HTERT RPE-1 (cell line): ENCODE measurements around the gene DBN1.
"Not testable (repeated sequence)": the region's sequence is repeated elsewhere in the genome, so short reads cannot be mapped to it uniquely, and the experiment has no call there.

Source experiments
- in situ Hi-C: fragments of 300-500 bp; cut with MboI; formaldehyde crosslinking; loops from 4 replicates; pipeline ENCODE4 v1.14.3; 2020; ENCODE audit warnings: low sequenced_read_pairs

Gene DBN1

DNA sequence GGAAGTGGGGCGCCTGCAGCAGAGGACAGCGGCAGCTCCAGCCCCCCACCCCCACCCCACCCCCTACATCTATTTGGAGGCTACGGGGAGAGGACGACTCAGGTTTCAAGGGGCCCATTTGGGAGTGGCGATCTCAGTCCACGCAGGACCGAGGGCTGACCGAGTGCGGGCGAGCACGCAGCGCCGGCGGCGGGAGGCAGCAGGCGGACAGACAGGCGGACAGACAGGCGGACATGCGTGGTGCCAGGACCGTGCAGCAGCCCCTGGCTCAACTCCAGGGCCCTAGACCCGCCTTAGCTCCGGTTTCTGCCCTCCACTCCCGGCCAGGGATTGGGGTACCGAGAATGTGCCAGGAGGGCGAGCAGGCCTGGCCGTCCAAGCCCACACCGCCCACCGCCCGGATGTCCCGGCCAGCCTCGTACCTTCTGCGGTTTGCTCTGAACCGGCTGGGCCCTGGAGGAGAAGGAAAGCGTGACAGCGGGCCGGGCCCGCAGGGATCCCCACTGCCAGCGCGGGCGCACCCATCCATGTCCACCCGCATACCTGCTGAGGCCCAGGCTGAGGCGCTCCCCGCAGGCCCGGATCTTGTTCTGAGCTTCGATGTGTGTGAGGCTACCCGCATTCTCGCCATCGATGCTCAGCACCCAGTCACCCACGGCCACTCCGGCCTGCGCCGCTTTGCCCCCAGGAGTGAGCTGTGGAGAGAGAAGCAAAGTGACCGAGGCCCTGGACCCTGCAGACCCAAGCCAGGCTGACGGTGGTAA is 18.7 kb upstream of the DBN1 start:
- in situ Hi-C loops = no loop called here

DNA sequence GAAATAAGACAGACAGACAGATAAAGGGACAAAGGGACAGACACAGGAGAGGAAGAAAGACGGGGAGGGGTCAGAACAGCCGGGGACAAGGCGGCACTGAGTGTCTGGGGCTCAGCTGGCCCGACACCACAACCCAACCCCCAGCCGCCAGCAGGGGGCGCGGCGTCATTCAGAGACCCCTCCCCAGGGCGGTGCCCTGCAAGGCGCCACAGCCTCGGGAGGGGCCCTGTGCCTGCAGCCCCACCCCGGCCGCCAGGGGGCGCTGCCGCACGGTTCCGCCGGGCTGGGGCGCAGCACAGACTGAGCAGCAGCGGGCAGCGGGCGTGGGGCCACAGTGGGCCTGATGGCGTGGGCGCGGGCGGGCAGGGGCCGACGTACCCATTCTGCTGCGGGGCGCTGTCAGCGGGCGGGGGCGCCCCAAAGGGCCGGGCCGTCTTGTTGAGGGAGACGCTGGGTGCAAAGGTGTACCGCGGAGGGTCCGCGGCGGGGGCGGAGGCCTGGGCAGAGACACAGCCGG is 18.1 kb upstream of the DBN1 start:
- in situ Hi-C loops = no loop called here

DNA sequence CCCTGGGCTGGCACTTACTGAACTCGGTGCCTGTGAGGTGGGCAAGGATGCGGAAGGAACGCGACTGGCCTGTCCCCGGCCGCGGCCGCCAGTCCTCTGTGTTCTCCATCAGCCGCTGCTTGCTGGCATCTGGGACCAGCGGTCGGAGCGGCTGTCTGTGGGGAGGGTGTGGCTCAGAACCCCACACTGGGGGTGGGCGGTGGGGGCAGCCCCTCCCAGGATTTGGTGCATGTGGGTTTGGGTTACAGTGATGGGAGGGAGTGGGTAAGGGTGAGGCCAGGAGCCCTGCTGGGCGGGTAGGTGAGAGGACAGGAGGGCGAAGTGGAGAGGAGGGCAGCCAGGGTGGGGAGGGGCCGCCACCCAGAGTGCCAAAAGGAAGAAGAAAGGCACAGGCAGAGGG is 17.6 kb upstream of the DBN1 start:
- in situ Hi-C loops = no loop called here

DNA sequence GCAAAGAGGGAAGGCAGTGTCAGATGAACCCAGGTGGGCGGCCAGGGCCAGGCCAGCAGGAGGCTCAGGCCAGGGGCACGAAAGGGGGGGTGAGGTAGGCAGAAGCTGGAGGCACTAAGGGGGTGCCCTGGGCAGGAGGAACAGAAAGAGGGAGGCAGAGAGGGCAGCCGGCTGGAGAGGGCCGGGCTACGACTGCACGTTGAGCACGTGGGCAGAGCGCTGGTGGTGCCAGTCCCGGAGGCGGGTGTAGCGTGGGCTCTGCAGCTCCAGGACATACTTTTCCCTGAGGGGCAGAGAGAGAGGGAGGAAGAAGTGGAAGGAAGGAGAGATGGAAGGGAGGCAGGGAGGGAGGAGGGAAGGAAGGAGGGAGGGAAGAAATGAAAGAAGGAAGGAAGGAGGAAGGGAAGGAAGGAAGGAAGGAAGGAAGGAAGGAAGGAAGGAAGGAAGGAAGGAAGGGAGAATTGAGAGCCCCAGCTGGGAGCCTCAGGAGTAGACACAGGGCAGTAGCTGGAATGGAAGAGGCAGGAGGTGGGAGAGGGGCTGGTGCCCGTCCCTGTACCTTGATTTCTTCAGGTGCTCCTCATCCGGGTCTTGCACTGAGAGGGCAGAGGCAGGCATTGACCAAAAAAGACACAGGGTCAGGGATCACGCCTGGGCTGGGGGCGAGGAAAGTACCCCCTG is 17.0 kb upstream of the DBN1 start:
- in situ Hi-C loops = no loop called here

- in situ Hi-C loops = no loop called here
Measured at GRCh38 chr5:177489119-177489716, 15.8 kb upstream of the DBN1 start.

- in situ Hi-C loops = no loop called here
Measured at GRCh38 chr5:177487975-177488374, 14.5 kb upstream of the DBN1 start.

- in situ Hi-C loops = no loop called here
Measured at GRCh38 chr5:177487144-177487543, 13.7 kb upstream of the DBN1 start.

GRCh38 chr5:177486256-177486655 is 12.8 kb upstream of the DBN1 start:
- in situ Hi-C loops = no loop called here

GRCh38 chr5:177485753-177486152 is 12.3 kb upstream of the DBN1 start:
- in situ Hi-C loops = not testable (repeated sequence)

DNA sequence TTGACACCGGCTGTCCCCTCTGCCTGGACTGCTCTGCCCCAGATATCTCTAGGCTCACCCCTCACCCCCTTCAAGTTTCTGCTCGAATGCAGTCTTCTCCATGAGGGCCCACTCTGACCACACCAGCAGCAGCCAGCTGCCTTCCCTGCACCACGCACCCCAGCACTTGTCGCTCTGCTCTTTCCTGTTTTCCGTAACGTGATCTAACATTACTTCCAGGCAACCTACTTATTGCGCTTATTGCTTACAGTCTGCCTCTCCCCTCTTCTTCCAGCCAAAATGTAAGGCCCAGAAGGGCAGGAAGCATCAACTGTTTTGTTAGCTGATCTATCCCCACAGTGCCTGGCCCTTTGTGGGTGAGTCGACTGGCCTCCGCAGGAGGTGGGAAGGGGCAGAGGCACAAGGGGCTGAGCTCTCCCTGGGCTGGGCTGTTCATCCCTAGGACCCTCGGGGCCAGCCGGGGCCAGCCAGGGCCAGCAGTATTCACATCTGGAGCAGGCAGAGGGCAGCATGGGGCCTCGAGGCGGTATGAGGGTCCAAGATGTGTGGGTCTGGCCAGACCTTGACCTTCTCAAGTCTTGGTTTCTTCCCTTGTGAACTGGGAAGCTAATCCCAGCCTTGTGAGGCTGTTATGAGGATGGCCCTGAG is 11.6 kb upstream of the DBN1 start:
- in situ Hi-C loops = no loop called here

- in situ Hi-C loops = no loop called here
Measured at GRCh38 chr5:177483994-177484901, 10.8 kb upstream of the DBN1 start.

DNA sequence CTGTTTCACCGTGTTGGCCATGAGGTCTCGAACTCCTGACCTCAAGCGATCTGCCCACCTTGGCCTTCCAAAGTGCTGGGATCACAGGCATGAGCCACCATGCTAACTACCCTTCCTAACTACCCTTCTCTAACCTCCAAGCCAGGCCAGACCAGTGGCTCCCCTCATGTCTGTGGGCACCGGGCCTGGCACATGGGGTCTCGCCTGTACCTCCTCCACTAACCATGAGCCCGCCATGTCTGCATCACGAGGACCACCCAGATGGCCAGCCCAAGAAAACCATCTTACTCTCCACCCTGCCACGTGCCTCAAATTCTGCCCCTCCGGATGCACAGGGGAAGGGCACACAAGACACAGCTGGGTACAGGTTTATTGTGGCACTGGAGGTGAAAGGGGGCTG is 9.6 kb upstream of the DBN1 start:
- in situ Hi-C loops = no loop called here

- in situ Hi-C loops = no loop called here
Measured at GRCh38 chr5:177482359-177482795, 8.9 kb upstream of the DBN1 start.

- in situ Hi-C loops = no loop called here
Measured at GRCh38 chr5:177479774-177480173, 6.3 kb upstream of the DBN1 start.

DNA sequence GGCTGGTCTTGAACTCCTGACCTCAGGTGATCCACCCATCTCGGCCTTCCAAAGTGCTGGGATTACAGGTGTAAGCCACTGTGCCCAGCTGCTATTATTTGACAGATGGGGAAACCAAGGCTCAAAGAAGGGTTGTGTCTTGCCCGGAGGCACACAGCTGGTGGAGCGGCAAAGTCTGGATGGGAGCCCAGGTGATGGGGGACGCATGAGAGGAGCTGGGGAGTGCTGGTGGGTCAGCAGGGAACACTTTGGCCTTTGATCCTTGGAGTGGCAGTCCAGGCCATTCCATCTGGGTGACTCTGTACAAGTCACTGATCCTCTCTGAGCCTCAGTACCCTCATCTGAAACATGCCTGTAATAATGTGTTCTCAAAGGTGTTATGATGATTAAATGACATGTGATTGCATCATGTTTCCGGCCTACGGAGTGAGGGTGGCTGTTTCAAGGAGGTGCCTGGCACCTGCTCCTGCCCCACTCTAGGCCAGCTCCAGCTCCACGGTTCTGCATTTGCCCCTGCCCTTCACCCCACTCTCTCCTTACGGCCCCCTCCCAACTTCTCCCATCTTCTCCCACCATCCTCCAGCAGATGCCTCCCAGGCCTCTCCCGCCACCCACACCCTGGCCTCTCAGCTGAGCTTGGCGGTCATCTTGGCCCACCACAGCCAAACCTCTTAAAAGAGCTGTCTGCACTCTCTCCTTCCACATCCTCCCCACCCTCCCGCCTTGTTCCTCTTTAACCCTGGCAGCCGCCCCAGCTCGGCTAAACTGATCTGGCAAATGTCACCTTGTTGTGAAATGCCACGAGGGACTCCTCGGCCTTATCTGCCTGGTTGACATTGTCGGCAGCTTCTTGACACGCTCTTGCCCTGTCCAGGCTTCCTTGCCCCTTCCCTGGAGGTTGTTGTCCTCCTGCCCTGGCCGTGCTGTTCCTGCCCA is 5.5 kb upstream of the DBN1 start:
- in situ Hi-C loops = no loop called here

GRCh38 chr5:177477701-177478477 is 4.5 kb upstream of the DBN1 start:
- in situ Hi-C loops = no loop called here

GRCh38 chr5:177476531-177477233 is 3.2 kb upstream of the DBN1 start:
- in situ Hi-C loops = no loop called here
